SH-SY5Y (cell line): Measurements from ENCODE around the gene RPL14.

ENCODE experiments used
- GATA2 ChIP-seq: IDR thresholded peaks from 2 replicates; pipeline ENCODE4 v1.6.1; 2011; ENCODE audit warnings: mild to moderate bottlenecking, low read depth, low read length
- GATA3 ChIP-seq: IDR thresholded peaks from 2 replicates; pipeline ENCODE4 v1.6.1; 2011; ENCODE audit warnings: low read depth, mild to moderate bottlenecking, low read length, moderate library complexity

GRCh38 chr3:40452562-40452875 is 4.6 kb upstream of the RPL14 start:
- TF ChIP-seq GATA2 (no peak), GATA3 (no peak)
